ENCODE measurements around the gene PIK3CB. TPM values are rescaled to one million over a fixed set of nuclear protein-coding genes. Genes with fewer than 3 reads are reported as not detected.

The PIK3CB gene
- total RNA-seq, 6 donors from 2014 or later: 26.1 to 77.2 (median 40.6) TPM

DNA sequence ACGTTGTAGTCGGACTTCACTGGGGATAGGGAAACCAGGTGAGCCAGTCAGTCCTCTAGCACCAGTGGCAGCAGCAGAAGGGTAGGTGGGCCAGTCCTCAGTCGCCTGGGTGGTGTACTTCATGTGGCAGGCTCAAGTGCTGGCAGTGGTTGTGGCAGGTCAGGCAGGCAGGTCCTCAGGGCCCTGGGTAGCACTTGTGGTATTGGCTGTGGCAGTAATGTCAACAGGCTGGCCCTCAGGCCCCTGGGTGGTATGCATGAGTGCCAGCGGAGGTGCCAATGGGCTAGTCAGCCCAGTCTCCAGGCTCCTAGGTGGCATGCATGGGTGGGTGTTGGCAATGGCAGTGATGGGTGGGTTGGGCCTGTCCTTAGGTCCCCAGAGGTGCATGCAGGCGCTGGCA, 185.6 kb downstream of the PIK3CB start:
- Histone ChIP-seq H3K4me1 (no peaks in the 10 kb centered on the region), H3K36me3 (peaks cover 6 to 39% (median 28%) of the 10 kb centered on the region in 4 donors), H3K27me3 (no peaks in the 10 kb centered on the region), H3K27ac (no peak overlapping the region), H3K9me3 (peaks cover 5 to 33% (median 16%) of the 10 kb centered on the region in 4 donors), H3K4me3 (no peak overlapping the region)
- TF ChIP-seq CTCF (IDR thresholded peaks at IDR 0.05): no peak
- TF ChIP-seq EP300 (IDR thresholded peaks at IDR 0.05): no peak
- no peak for TF ChIP-seq POLR2A (IDR thresholded peaks at IDR 0.05)
- no peak for TF ChIP-seq POLR2AphosphoS5 (IDR thresholded peaks at IDR 0.05)
- ATAC-seq (ENCODE audit: low FRiP score in 2 of 2): peak in 1 of 2 donors; percentile 26
- WGBS, 2 donors: 94 to 98% methylated on average over 3 to 5 of the region's 5 CpGs
- no peak for DNase-seq

- peaks cover 16 to 53% (median 27%) of the 10 kb centered on the region in 4 donors for H3K9me3 ChIP-seq
- TF ChIP-seq EP300 (IDR thresholded peaks at IDR 0.05): no peak
- TF ChIP-seq POLR2AphosphoS5 (IDR thresholded peaks at IDR 0.05): no peak
- TF ChIP-seq POLR2A (IDR thresholded peaks at IDR 0.05): no peak
- no peak for TF ChIP-seq CTCF (IDR thresholded peaks at IDR 0.05)
- no peak overlapping the region for H3K4me3 ChIP-seq
- ATAC-seq (ENCODE audit: low FRiP score in 2 of 2) (no peak), DNase-seq (no peak)
- H3K27me3 ChIP-seq: no peaks in the 10 kb centered on the region
- no peaks in the 10 kb centered on the region for H3K4me1 ChIP-seq
- H3K27ac ChIP-seq: no peak overlapping the region
- peaks cover 6 to 22% (median 19%) of the 10 kb centered on the region in 4 donors for H3K36me3 ChIP-seq
Observed at GRCh38 chr3:138646513-138646912, 188.2 kb downstream of the PIK3CB start.

DNA sequence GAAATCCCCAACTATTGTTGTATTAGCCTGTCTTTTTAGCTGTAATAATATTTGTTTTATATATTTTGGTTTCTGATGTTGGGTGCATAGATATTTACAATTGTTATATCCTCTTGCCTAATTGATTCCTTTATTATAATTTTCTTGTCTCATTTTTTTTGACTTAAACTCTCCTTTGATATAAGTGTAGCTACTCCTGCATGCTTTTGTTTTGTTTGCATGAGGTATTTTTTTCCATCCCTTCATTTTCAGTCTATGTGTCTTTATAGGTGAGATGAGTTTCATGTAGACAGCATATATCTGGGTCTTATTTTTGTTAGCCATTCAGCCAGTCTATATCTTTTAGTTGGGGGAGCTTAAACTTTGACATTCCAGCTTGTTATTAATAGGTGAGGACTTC, 188.7 kb downstream of the PIK3CB start:
- ATAC-seq (ENCODE audit: low FRiP score in 2 of 2) (no peak), DNase-seq (no peak)
- TF ChIP-seq CTCF (IDR thresholded peaks at IDR 0.05): no peak
- TF ChIP-seq POLR2A (IDR thresholded peaks at IDR 0.05): no peak
- no peak for TF ChIP-seq POLR2AphosphoS5 (IDR thresholded peaks at IDR 0.05)
- TF ChIP-seq EP300 (IDR thresholded peaks at IDR 0.05): no peak
- Histone ChIP-seq H3K27ac (no peak overlapping the region), H3K9me3 (peaks cover 16 to 53% (median 27%) of the 10 kb centered on the region in 4 donors), H3K4me1 (no peaks in the 10 kb centered on the region), H3K36me3 (peaks cover 6 to 18% (median 15%) of the 10 kb centered on the region in 4 donors), H3K4me3 (no peak overlapping the region), H3K27me3 (no peaks in the 10 kb centered on the region)

DNA sequence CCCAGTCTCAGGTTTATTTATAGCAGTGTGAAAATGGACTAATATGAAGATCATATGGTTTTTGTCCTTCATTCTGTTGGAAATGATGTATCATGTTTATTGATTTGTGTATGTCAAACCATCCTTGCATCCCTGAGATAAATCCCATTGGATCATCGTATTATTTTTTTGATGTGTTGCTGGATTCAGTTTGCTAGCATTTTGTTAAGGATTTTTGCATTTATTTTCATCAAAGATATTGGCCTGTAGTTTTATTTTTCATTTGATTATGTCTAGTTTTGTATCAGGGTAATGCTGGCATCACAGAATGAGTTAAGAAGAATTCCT, 191.8 kb downstream of the PIK3CB start:
- WGBS, 2 donors: 96 to 100% methylated on average over 1 of the region's 1 CpG
- Histone ChIP-seq H3K4me3 (no peak overlapping the region), H3K27me3 (no peaks in the 10 kb centered on the region), H3K27ac (no peak overlapping the region), H3K4me1 (no peaks in the 10 kb centered on the region), H3K36me3 (no peaks in the 10 kb centered on the region), H3K9me3 (peaks cover 16 to 53% (median 27%) of the 10 kb centered on the region in 4 donors)
- TF ChIP-seq POLR2AphosphoS5 (IDR thresholded peaks at IDR 0.05) (no peak), POLR2A (IDR thresholded peaks at IDR 0.05) (no peak), EP300 (IDR thresholded peaks at IDR 0.05) (no peak), CTCF (IDR thresholded peaks at IDR 0.05) (no peak)
- no peak for DNase-seq
- no peak for ATAC-seq (ENCODE audit: low FRiP score in 2 of 2)

DNA sequence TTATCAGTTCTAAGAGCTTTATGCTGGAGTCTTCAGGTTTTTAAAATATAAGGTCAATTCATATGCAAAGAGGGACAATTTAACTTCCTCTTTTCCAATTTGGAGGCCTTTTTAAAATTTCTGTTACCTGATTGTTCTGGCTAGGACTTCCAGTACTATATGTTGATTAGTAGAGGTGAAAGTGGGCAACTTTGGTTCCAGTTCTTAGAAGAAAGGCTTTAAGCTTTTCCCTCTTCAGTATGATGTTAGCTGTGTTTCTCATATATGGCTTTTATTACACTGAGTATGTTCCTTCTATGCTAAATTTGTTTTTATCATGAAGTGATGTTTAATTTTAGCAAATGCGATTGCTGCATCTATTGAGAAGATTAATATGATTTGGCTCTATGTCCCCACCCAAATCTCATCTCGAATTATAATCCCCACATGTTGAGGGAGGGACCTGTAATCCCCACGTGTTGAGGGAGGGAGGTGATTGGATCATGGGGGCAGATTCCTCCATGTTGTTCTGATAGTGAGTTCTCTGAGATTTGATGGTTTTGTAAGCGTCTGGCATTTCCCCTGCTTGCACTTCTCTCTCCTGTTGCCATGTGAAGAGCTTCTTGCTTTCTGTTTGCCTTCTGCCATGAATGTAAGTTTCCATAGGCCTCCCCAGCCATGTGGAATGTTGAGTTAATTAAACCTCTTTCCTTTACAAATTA, 192.4 kb downstream of the PIK3CB start:
- TF ChIP-seq POLR2AphosphoS5 (IDR thresholded peaks at IDR 0.05) (no peak), CTCF (IDR thresholded peaks at IDR 0.05) (no peak), POLR2A (IDR thresholded peaks at IDR 0.05) (no peak), EP300 (IDR thresholded peaks at IDR 0.05) (no peak)
- DNase-seq: no peak
- no peak overlapping the region for H3K4me3 ChIP-seq
- no peaks in the 10 kb centered on the region for H3K36me3 ChIP-seq
- ATAC-seq (ENCODE audit: low FRiP score in 2 of 2): no peak
- 83 to 94% methylated on average over 4 of the region's 4 CpGs for WGBS, 2 donors
- H3K9me3 ChIP-seq: peaks cover 16 to 53% (median 27%) of the 10 kb centered on the region in 4 donors
- no peaks in the 10 kb centered on the region for H3K27me3 ChIP-seq
- no peaks in the 10 kb centered on the region for H3K4me1 ChIP-seq
- no peak overlapping the region for H3K27ac ChIP-seq
